ENCODE data around the gene SLC9A9. TPM values are rescaled to one million over a fixed set of nuclear protein-coding genes. Genes with fewer than 3 reads are reported as not detected.
"Not testable (repeated sequence)": the region's sequence is repeated elsewhere in the genome, so short reads cannot be mapped to it uniquely, and the experiment has no call there.

Gene SLC9A9
- total RNA-seq, 1 donor from 2014 or later: 1.2 TPM

DNA sequence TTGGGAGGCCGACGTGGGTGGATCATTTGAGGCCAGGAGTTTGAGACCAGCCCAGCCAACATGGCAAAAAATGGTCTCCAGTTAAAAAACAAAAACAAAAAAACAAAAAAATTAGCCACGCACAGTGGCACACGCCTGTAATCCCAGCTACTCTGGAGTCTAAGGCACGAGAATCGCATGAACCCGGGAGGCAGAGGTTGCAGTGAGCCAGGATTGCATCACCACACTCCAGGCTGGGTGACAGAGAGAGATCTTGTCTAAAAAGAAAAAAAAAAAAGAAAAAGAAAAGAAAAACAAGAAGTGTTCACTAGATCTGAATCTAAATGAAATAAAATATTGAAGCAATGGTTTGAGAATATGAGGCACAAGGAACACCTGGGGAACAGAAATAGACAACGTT is 36.7 kb downstream of the SLC9A9 start:
- no peak for DNase-seq (ENCODE audit: extremely low read depth, low read depth, low spot score)

DNA sequence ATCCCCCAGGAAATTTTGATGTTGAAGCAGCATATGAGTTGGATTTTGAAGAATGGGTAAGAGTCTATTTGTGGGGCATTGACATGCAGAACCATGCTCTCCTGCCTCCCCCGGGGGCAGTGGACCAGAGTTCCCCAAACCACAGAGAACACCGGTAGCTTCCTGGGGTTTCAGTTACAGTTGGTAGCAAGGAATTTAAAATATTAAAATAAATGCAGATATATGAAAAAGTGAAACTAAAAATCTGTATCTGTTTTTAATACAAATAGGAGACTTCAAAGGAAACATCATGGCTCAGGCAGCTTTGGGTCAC is 37.4 kb downstream of the SLC9A9 start:
- DNase-seq (ENCODE audit: extremely low read depth, low read depth, low spot score): no peak

DNA sequence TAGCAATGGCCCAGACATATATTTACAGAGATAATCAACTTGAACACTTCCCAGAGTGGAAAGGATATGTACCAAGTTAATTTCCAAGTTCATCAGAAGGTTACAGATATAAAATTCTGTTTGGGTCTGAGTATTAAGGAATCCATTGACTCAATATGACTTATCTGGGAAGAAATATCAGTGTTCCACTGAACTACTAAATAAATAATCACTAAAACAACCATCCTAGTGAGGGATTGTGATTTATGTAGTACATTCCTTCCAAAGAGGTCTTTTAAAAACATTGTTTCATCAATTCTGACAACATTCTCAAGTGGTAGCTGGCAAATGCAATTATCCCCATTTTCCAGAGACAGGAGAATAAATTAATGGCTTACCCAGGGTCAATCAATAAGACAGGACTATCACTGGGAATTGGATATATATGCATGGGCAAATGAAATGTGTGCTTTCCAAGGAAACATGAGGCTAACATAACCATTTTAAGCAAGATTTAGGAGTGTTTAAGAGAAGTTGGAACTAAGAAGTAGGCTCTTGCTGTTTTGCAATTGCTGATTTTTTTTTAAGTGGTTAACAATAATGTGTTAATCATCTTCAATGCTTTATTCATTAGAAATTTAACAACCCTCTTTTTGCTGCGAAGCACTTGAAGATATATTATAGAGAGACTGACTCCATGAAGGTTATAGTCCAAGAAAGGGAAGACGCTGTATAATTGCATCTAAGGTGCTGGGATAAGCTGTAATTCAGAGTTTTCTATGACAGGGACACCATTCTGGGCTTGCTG is 37.9 kb downstream of the SLC9A9 start:
- DNase-seq (ENCODE audit: extremely low read depth, low read depth, low spot score): no peak

DNA sequence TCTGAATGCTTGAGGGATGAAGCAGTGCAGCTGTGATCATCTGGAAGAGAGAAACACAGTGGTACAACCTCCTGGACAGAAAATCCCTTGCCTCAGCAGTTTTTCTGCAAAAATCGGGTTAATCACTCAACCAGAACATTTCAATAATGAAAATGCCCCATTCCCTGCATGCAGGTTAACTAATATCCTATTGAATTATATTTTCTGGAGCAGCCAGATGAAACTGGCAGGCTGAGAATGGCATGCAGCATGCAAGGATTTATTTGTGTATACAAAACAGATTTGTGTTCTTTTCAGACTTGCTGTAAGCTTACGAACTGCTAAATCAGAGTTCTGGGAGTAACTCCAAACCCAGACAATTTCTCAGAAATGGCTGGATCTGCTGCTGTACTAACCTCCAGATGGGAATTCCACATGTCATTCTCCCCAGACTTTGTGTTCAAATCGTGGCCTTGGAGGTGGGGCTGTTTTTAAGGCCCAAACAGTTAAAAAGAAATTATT is 39.1 kb downstream of the SLC9A9 start:
- no peak for DNase-seq (ENCODE audit: extremely low read depth, low read depth, low spot score)

DNA sequence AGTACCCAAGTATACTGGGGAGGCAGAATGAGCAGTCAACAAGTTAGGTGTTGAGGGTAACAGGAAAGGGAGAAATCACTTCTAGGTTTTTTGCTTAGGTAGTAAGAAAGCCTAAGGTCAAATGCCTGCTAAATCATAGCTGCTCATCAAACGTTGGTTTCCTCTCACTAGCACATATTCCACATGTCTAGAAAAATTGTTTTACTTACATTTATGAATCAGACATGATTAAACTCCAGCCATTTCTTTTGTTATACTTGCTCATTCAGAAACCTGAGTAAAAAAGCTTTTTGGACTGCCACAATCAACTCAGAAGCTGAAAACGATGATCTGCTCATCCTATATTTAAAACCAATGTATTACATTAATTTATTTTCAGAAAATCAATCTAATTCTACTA is 40.2 kb downstream of the SLC9A9 start:
- DNase-seq (ENCODE audit: extremely low read depth, low read depth, low spot score): no peak

DNA sequence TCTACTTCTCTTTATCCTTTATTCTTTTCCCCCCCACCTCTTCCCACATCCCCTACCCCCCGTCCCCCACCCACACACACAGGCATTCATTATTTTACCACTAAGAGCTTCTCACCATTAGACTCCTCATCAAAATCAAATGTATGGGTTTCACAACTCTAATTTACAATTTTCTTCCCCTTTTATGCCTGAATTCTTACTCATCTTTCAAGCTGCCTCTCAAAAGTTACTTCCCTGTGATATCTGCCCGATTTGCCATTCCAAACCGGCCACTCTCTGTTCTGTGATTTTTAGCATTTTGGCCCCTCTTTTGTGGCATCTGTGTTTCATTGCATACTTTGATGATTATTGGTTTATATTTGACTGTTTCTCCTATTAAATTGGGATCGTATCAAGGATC is 42.2 kb downstream of the SLC9A9 start:
- no peak for DNase-seq (ENCODE audit: extremely low read depth, low read depth, low spot score)

DNA sequence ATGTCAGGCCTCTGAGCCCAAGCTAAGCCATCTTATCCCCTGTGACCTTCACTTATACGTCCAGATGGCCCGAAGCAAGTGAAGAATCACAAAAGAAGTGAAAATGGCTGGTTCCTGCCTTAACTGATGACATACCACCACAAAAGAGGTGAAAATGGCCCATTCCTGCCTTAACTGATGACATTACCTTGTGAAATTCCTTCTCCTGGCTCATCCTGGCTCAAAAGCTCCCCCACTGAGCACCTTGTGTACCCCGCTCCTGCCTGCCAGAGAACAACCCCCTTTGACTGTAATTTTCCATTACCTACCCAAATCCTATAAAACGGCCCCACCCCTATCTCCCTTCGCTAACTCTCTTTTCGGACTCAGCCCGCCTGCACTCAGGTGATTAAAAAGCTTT is 42.8 kb downstream of the SLC9A9 start:
- DNase-seq (ENCODE audit: extremely low read depth, low read depth, low spot score): not testable (repeated sequence)

DNA sequence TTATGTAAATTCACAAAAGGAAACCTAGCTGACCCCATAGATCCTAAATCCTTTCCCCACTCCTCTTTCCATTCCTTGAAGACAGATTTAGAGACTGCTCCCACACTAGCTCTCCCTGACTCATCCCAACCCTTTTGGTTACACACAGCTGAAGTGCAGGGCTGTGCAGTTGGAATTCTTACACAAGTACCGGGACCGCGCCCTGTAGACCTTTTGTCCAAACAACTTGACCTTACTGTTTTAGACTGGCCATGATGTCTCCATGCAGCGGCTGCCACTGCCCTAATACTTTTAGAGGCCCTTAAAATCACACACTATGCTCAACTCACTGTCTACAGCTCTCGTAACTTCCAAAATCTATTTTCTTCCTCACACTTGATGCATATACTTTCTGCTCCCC is 47.2 kb downstream of the SLC9A9 start:
- DNase-seq (ENCODE audit: extremely low read depth, low read depth, low spot score): not testable (repeated sequence)

DNA sequence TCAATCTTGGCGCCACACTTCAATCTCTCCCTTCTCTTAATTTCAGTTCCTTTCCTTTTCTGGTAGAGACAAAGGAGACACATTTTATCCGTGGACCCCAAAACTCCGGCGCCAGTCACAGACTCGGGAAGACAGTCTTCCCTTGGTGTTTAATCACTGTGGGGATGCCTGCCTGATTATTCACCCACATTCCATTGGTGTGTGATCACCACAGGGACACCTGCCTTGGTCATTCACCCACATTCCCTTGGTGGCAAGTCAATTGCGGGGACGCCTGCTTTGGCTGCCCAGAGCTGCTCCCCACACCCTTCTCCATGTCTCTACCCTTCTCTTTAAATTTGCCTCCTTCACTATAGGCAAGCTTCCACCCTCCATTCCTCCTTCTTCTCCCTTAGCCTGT is 50.1 kb downstream of the SLC9A9 start:
- not testable (repeated sequence) for DNase-seq (ENCODE audit: extremely low read depth, low read depth, low spot score)

DNA sequence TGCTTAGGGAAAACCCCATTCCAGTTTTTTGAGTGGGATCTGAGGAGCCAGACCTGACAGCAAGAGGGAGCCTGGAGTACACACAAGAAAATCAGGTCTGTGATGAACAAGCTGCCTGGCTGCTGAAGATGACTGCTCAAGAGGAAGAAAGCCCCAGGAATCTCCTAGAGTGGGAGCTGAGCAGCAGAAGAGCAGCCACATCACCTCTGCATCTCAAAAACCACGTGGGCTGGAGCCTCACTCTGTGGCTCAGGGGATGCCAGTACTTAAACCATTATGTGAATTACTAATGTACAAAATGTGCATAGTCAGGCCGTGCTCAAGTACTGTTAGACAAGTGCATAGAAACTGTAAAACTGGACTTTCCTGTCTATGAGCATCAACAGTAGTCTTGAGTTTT is 52.4 kb downstream of the SLC9A9 start:
- DNase-seq (ENCODE audit: extremely low read depth, low read depth, low spot score): no peak

DNA sequence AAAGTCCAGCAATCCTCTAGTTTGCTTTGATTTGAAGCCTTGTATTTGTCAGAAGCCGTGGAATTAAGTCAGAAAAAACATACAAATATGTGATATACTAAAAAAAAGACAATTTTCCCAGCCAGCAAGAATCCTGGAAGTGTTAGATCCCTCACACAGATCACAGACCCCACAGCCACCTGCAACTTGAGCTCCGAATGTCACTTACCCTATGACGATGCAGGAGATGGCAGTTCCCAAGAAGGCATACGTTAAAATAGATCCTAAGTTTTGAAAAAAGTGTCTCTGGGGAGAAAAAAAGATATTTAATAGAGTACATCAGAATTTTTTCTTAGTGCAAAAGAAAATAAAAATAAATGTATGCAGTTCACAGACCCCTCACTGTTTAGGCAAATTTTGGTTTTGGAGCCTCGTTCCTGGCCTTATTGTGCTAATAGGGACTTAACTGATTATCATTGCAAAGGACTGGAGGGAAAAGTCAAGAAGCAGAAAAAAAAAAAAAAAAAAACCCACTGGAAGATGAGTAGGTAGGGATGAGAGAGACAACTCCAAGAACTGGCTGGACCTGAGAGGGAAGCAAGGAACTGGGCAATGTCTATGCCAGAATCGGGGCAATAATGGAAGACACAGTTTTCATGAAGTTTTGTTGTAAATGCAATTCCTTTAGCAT is 53.3 kb downstream of the SLC9A9 start:
- no peak for DNase-seq (ENCODE audit: extremely low read depth, low read depth, low spot score)

DNA sequence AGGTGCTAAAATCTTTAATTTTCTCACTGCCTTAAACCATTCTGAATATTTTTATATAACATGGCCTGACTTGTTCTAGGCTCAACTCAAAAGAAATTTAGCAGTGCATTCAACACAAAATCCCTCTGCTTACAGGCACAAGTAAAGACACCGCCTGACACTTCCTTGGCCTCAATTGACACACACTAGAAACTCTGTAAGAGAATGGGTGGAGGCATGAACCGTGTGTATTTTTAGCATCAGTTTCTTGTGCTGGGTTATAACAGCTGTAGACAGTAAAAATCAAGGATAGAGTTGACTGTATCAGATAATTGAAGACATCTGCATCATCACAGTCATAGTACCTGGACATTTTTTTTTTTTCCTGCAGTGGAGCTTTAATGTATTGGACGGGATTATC is 54.3 kb downstream of the SLC9A9 start:
- no peak for DNase-seq (ENCODE audit: extremely low read depth, low read depth, low spot score)

DNA sequence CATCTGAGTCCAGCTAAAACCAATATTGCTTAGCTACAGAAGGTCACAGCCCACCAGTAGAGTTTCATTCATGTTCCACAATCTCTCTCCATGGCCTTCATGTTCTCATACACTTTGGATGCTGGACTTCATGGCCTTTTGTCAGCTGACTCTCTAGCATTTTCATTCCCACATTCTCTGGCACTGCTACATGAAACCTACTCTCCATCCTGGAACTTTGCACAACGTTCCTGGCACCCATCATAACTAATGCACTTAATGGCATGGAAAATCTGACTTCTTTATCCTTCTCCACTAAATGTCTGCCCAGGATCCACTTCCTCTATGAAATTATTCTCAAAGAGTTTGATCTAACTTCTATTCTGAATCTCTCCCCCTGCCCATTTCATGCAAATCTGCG is 56.9 kb downstream of the SLC9A9 start:
- no peak for DNase-seq (ENCODE audit: extremely low read depth, low read depth, low spot score)

DNA sequence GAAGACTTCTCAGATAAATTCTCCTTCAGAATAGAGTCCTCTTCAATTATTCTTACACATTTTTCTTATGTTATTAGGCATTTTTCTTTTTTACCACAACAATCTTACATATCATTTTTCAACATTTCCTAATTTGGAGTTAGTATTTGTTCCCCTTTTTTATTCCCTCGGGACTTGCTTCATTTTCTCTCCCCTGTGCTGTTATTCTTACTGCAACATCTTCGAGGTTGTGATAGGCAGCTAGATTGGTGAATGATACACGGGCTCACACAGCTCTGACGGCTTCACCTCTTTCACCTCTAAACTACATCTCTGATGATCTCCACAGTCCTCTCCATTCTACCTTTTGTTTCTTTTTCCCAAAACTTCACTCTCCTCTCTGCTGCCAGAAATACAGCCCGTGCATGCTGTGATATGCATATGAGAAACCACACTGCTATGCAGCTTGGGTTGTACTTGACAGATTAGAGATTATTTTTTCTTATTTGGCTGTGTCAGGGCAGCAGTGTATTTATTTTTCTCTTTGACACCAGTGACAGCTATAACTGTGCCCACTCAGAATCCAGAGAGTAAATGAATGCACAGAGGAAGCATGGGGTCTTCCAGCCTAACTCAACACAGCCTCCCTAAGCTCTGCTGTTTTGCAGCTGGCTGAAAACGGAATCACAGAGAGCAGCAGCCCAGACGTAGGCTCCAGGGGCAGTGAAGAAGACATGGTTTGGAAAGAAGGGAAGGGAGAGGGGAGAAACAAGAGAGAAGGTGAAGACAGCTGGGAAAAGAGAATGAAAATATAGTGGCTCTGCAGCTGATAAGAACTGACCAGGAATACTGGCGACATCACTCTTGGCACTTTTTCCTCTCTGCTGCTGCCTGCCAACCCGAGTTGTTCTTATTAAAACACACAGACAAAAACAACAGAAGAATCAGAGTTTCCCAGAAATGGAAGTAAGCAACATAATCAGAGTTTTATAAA is 61.8 kb downstream of the SLC9A9 start:
- no peak for DNase-seq (ENCODE audit: extremely low read depth, low read depth, low spot score)

DNA sequence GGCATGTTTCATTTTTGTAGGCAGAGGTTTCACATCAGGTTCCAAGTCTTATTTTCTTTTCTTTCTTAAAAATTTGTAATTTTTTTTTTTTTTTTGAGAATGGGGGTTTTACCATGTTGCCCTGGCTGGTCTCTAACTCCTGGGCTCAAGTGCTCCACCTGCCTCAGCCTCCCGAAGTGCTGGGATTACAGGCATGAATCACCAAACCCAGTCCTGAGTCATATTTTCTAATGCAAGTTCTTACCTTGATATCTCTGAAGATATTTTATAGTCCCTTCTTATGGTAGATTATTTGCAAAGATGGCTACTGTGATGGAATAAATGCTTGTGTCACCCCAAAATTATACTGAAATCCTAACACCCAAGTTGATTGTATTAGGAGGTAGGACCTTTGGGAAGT is 63.8 kb downstream of the SLC9A9 start:
- no peak for DNase-seq (ENCODE audit: extremely low read depth, low read depth, low spot score)

DNA sequence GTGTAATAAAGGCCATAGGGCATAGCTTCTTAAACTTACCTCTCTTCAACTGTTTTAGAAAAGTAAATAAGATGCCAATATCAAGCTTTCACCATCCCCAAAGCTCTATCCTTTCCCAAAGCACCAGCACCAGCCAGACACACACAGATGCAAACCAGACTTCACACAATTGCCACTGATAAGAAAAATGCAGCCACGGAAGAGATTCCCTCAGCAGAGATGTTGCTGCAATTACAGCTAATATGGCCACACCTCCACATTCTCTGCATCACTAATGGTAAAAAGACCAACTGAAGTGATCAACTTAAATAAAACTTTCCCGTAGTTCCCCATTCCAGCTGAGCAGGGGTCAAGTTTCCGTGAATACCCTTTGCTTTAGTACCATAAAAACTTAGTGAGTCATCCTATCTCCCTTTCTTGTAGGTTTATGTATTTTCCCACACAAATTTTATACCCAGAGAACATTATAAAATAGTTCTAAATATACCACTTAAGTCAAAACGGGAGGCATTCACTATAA is 64.4 kb downstream of the SLC9A9 start:
- no peak for DNase-seq (ENCODE audit: extremely low read depth, low read depth, low spot score)

DNA sequence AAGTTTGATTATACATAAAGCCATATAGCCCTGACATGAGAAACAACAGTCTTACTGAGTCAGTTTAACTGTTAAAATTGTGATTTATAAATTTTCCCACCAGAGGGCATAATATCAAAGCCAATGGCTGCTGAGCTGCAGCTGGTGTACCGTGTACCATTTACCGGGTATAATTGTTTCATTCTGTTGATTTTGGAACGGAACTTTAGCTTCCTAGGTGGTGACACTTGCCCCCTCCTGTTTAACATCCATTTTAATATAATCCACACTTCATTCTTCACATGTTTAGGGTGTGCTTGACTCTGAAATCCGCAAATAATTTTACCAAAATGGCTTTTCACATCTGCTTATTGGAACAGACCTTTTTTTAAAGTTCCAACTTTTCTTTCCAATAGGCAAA is 72.8 kb downstream of the SLC9A9 start:
- peak; percentile 9 for DNase-seq (ENCODE audit: extremely low read depth, low read depth, low spot score)

DNA sequence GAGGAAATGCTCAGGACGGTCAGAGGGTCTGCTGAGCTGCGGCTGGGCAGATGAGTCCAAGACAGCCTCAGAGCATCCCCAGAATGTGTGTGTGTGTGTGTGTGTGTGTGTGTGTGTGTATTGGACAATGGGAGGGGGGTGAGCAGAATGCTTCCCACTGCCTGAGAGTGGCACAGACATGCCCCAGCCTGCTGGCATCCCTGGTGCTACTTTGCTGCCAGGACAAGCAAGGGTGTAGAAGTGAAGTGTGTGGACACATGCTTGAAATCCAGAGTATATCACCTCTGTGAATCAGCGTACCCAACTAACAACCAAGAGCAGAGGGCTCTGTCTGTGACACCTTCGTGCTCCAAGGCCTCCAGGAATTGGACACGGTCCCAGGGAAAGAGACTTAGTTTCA is 76.3 kb downstream of the SLC9A9 start:
- DNase-seq (ENCODE audit: extremely low read depth, low read depth, low spot score): no peak

DNA sequence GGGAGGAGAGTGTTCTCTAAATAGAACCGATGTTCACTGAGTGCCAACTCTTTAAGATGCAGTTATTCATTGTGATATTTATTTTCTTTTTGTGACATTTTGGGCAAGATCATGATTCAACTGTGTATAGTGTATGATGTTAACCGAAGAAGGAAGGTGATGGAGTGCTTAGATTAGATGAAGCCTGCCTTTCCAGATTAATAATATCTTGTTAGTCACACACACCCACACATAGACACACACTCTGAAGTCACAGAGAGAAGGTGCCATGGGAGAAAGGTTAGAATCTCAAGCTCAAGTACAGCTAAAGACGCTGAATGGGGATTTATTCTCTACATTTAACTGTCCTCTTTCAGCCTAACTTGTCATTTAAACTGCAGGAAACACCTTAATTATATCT is 77.0 kb downstream of the SLC9A9 start:
- DNase-seq (ENCODE audit: extremely low read depth, low read depth, low spot score): no peak

DNA sequence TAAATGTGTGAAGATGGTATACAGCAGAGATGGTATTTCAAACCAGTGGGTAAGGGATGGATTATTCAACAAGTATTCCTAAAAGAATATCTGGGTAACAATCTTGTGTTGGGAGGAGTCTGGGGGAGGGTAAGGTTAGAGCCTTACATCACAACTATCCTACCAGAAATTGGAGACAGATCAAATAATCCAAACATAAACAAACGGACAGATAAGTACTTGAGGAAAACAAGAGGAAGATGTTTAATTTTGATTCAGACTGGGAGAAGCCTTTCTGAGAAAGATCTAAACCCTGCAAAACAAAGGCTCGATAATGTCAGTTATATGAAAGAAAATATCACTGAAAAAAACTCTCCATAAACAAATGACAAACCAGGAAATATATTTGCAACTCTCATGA is 77.9 kb downstream of the SLC9A9 start:
- DNase-seq (ENCODE audit: extremely low read depth, low read depth, low spot score): no peak

DNA sequence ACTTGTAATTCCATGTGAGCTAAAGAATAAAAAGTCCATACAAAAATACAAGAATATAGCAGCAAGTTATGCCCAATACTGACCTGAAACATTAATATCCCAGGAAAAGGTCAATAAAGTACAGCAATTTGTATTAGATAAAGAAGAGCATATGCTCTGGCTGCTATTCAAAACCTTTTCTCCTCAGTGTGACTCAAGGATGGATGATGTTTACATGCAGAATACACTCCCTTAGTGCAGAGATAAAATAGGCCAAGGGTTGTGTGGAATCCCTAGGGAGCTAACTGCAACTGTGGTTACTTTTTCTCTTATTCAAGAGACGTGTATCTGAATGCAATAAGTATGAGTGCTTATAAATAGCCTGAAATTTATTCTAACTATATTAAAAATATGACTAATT is 78.7 kb downstream of the SLC9A9 start:
- no peak for DNase-seq (ENCODE audit: extremely low read depth, low read depth, low spot score)

Measured in glomerular endothelial cell (primary cell).